IMR-90 (cell line): ENCODE measurements around the gene SPATA24.

Source experiments
- BHLHE40 ChIP-seq: fragments of 150-350 bp; IDR thresholded peaks from 2 replicates; pipeline ENCODE4 v1.6.1; 2016; ENCODE audit warnings: mild to moderate bottlenecking, low read depth, low read length
- CEBPB ChIP-seq: IDR thresholded peaks from 2 replicates; pipeline ENCODE4 v1.6.1; 2012; ENCODE audit warnings: low read depth, low read length, improper control_type of control experiment
- CHD1 ChIP-seq: IDR thresholded peaks from 2 replicates; pipeline ENCODE4 v1.6.1; 2012; ENCODE audit warnings: low read depth, low read length, improper control_type of control experiment
- CTCF ChIP-seq: conservative IDR thresholded peaks from 2 replicates; pipeline ENCODE4 v1.5.1; 2012; ENCODE audit warnings: mild to moderate bottlenecking, low read depth, low read length, improper control_type of control experiment
- ELK1 ChIP-seq: fragments of 150-350 bp; IDR thresholded peaks from 2 replicates; pipeline ENCODE4 v1.6.1; 2016; ENCODE audit warnings: low read depth, mild to moderate bottlenecking, low read length, moderate library complexity, borderline replicate concordance
- FOS ChIP-seq: fragments of 150-350 bp; IDR thresholded peaks from 2 replicates; pipeline ENCODE4 v1.6.1; 2016; ENCODE audit warnings: low read depth, low read length
- MAFK ChIP-seq: IDR thresholded peaks from 2 replicates; pipeline ENCODE4 v1.6.1; 2012; ENCODE audit warnings: low read depth, low read length, improper control_type of control experiment
- MAZ ChIP-seq: IDR thresholded peaks from 2 replicates; pipeline ENCODE4 v1.6.1; 2012; ENCODE audit warnings: low read depth, mild to moderate bottlenecking, low read length, improper control_type of control experiment, moderate library complexity, borderline replicate concordance
- MXI1 ChIP-seq: IDR thresholded peaks from 2 replicates; pipeline ENCODE4 v1.6.1; 2012; ENCODE audit warnings: low read depth, mild to moderate bottlenecking, low read length, moderate library complexity, borderline replicate concordance
- POLR2A ChIP-seq: IDR thresholded peaks from 2 replicates; pipeline ENCODE4 v1.6.1; 2012; ENCODE audit warnings: mild to moderate bottlenecking, low read depth, low read length
- RAD21 ChIP-seq: IDR thresholded peaks from 2 replicates; pipeline ENCODE4 v1.6.1; 2012; ENCODE audit warnings: low read length, improper control_type of control experiment
- RCOR1 ChIP-seq: IDR thresholded peaks from 2 replicates; pipeline ENCODE4 v1.6.1; 2012; ENCODE audit warnings: mild to moderate bottlenecking, low read length, improper control_type of control experiment; ENCODE audit not compliant: insufficient replicate concordance
- RFX5 ChIP-seq: IDR thresholded peaks from 2 replicates; pipeline ENCODE4 v1.8.0; 2012; ENCODE audit warnings: low read depth, mild to moderate bottlenecking, low read length, moderate library complexity
- USF2 ChIP-seq: fragments of 150-350 bp; IDR thresholded peaks from 2 replicates; pipeline ENCODE4 v1.6.1; 2017; ENCODE audit warnings: mild to moderate bottlenecking, antibody characterized with exemption, low read length, low read depth

- TF ChIP-seq CTCF, result no peak
- no peak for TF ChIP-seq POLR2A
- TF ChIP-seq BHLHE40, result no peak
- TF ChIP-seq RCOR1, result no peak
- TF ChIP-seq CEBPB, result no peak
- TF ChIP-seq FOS, result no peak
- no peak for TF ChIP-seq RFX5
- TF ChIP-seq MAZ, result no peak
- TF ChIP-seq MAFK, result no peak
- no peak for TF ChIP-seq MXI1
- no peak for TF ChIP-seq ELK1
- no peak for TF ChIP-seq USF2
- no peak for TF ChIP-seq RAD21
- TF ChIP-seq CHD1, result no peak
Measured at GRCh38 chr5:139364466-139364865, 39.4 kb downstream of the SPATA24 start.
